Suprapubic skin (tissue), 4 donors: ENCODE data around the gene NME7. TPM values are rescaled to one million over a fixed set of nuclear protein-coding genes. Genes with fewer than 3 reads are reported as not detected.
"Not testable (repeated sequence)": the region's sequence is repeated elsewhere in the genome, so short reads cannot be mapped to it uniquely, and the experiment has no call there.

ENCODE experiments used
- DNase-seq, 2 donors: peaks; one replicate each; pipeline ENCODE4 v3.0.0-alpha.2; 2019; ENCODE audit warnings: low spot score in 2 of 2
- H3K27ac ChIP-seq: fragments of 200-600 bp; sonication (generic); one replicate; pipeline ENCODE4 v1.5.1; 2019
- H3K27me3 ChIP-seq: fragments of 200-600 bp; sonication (generic); one replicate; pipeline ENCODE4 v1.5.1; 2019
- H3K36me3 ChIP-seq: fragments of 200-600 bp; sonication (generic); one replicate; pipeline ENCODE4 v1.5.1; 2019
- H3K4me1 ChIP-seq: fragments of 200-600 bp; sonication (generic); one replicate; pipeline ENCODE4 v1.5.1; 2019
- H3K4me3 ChIP-seq: fragments of 200-600 bp; sonication (generic); one replicate; pipeline ENCODE4 v1.5.1; 2019; ENCODE audit warnings: mild to moderate bottlenecking
- H3K9me3 ChIP-seq: fragments of 200-600 bp; sonication (generic); one replicate; pipeline ENCODE4 v1.5.1; 2019
- EP300 ChIP-seq: sonication (generic); formaldehyde crosslinking; IDR thresholded peaks from one replicate; pipeline ENCODE4 v1.6.1; 2017; ENCODE audit warnings: antibody characterized with exemption
- POLR2A ChIP-seq, 2 donors: fragments of 450-650 bp; IDR thresholded peaks; one replicate each; pipeline ENCODE4 v1.6.1; 2017; ENCODE audit warnings: antibody characterized with exemption in 2 of 2, mild to moderate bottlenecking in 2 of 2, moderate library complexity in 2 of 2
- POLR2AphosphoS5 ChIP-seq, 3 donors: sonication (generic); formaldehyde crosslinking; IDR thresholded peaks; one replicate each; pipeline ENCODE4 v1.6.1; 2017; ENCODE audit warnings: antibody characterized with exemption in 3 of 3
- WGBS: methylation state at CpG from one replicate; pipeline ENCODE4 v1.1.5; 2018; 5-methylcytosine and 5-hydroxymethylcytosine counted together
- total RNA-seq, 4 donors: library from RNA; depleted of rRNA; stranded (reverse); fragments of >200 nt; gene quantifications; one replicate each; pipeline ENCODE4 v1.1.0, GENCODE V29; 2016
- TF ChIP-seq, protein P1 (sequence below), 2 donors: fragments of 200-600 bp in 1 of 2; fragments of 450-650 bp in 1 of 2; sonication (generic) in 1 of 2; IDR thresholded peaks; one replicate each; pipeline ENCODE4 v1.5.1; 2016 to 2019; ENCODE audit warnings: antibody characterized with exemption in 2 of 2, mild to moderate bottlenecking in 1 of 2, moderate library complexity in 1 of 2

Gene NME7
- total RNA-seq, 4 donors from 2014 or later, result 9.5 to 13.9 (median 11.7) TPM

DNA sequence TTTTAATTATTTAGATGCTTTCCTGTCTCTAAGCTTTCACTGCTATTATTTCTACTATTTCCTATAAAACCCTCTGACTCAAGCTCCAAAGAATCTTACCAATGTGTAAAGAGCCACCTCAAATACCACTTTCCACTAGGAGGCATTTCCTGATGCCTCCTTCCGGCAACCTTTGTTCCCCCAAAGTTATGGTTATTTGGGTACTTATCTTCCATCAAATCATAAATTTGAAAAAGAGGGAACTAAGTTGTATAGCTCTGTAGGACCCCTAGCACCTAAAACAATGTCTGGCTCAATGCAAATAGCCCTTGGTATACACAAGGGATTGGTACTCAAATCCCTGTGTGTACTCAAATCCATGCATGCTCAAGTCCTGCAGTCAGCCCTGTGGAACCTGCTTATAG, 79.6 kb downstream of the NME7 start:
- 97% methylated on average over 1 of the region's 1 CpG for WGBS
- no peak overlapping the region for H3K27ac ChIP-seq

DNA sequence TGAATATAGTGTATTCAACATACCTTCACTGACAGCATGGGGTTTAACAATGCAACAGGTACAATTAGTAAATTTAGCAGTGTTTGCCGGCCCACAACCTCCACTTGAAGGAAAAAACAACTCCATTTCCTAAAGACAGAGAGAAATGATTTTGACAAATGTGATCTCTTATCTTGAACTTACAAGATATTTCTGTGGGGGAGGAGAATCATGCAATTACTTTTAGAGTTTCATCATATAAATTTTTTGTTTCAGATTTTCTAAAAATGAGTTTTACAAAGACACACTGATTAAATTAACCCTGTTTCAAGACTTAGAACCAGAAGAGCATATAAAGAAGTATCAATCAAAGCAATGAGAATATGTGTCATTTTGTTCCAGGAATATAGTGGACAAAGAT, 80.3 kb downstream of the NME7 start:
- WGBS, result 87% methylated on average over 1 of the region's 1 CpG
- DNase-seq, result no peak
- no peaks in the 10 kb centered on the region for H3K27me3 ChIP-seq
- H3K27ac ChIP-seq, result no peak overlapping the region
- H3K4me3 ChIP-seq, result no peak overlapping the region
- H3K36me3 ChIP-seq, result no peaks in the 10 kb centered on the region
- H3K4me1 ChIP-seq, result no peaks in the 10 kb centered on the region
- no peaks in the 10 kb centered on the region for H3K9me3 ChIP-seq
- TF ChIP-seq POLR2A (IDR thresholded peaks at IDR 0.05) (no peak), POLR2AphosphoS5 (IDR thresholded peaks at IDR 0.05) (no peak)

More for the DNA sequence above, 79.6 kb downstream of the NME7 start:
- DNase-seq, result no peak
- H3K4me3 ChIP-seq, result no peak overlapping the region
- no peaks in the 10 kb centered on the region for H3K27me3 ChIP-seq
- H3K4me1 ChIP-seq, result no peaks in the 10 kb centered on the region
- no peak for TF ChIP-seq POLR2AphosphoS5 (IDR thresholded peaks at IDR 0.05)
- TF ChIP-seq, protein P1, sequence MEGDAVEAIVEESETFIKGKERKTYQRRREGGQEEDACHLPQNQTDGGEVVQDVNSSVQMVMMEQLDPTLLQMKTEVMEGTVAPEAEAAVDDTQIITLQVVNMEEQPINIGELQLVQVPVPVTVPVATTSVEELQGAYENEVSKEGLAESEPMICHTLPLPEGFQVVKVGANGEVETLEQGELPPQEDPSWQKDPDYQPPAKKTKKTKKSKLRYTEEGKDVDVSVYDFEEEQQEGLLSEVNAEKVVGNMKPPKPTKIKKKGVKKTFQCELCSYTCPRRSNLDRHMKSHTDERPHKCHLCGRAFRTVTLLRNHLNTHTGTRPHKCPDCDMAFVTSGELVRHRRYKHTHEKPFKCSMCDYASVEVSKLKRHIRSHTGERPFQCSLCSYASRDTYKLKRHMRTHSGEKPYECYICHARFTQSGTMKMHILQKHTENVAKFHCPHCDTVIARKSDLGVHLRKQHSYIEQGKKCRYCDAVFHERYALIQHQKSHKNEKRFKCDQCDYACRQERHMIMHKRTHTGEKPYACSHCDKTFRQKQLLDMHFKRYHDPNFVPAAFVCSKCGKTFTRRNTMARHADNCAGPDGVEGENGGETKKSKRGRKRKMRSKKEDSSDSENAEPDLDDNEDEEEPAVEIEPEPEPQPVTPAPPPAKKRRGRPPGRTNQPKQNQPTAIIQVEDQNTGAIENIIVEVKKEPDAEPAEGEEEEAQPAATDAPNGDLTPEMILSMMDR (IDR thresholded peaks at IDR 0.05), result no peak
- TF ChIP-seq EP300, result no peak
- TF ChIP-seq POLR2A (IDR thresholded peaks at IDR 0.05), result no peak
- H3K36me3 ChIP-seq, result no peaks in the 10 kb centered on the region
- H3K9me3 ChIP-seq, result no peaks in the 10 kb centered on the region

DNA sequence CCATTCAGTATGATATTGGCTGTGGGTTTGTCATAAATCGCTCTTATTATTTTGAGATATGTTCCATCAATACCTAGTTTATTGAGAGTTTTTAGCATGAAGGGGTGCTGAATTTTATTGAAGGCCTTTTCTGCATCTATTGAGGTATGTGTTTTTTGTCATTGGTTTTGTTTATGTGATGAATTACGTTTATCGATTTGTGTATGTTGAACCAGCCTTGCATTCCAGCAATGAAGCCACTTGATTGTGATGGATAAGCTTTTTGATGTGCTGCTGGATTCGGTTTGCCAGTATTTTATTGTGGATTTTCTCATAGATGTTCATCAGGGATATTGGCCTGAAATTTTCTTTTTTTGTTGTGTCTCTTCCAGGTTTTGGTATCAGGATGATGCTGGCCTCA, 86.0 kb downstream of the NME7 start:
- H3K4me1 ChIP-seq, H3K27ac ChIP-seq, H3K36me3 ChIP-seq, H3K4me3 ChIP-seq, H3K9me3 ChIP-seq, DNase-seq, H3K27me3 ChIP-seq: not testable (repeated sequence)
- WGBS, result over 99% methylated on average over 4 of the region's 4 CpGs

GRCh38 chr1:169271098-169271497, 96.5 kb downstream of the NME7 start:
- TF ChIP-seq POLR2A (IDR thresholded peaks at IDR 0.05) (no peak), POLR2AphosphoS5 (IDR thresholded peaks at IDR 0.05) (no peak), EP300 (no peak)
- TF ChIP-seq, protein P1 (IDR thresholded peaks at IDR 0.05), result no peak
- Histone ChIP-seq H3K9me3 (no peaks in the 10 kb centered on the region), H3K4me3 (no peak overlapping the region), H3K36me3 (no peaks in the 10 kb centered on the region), H3K27ac (no peak overlapping the region), H3K4me1 (peaks cover 6% of the 10 kb centered on the region), H3K27me3 (no peaks in the 10 kb centered on the region)
- 79% methylated on average over 2 of the region's 2 CpGs for WGBS
- no peak for DNase-seq

DNA sequence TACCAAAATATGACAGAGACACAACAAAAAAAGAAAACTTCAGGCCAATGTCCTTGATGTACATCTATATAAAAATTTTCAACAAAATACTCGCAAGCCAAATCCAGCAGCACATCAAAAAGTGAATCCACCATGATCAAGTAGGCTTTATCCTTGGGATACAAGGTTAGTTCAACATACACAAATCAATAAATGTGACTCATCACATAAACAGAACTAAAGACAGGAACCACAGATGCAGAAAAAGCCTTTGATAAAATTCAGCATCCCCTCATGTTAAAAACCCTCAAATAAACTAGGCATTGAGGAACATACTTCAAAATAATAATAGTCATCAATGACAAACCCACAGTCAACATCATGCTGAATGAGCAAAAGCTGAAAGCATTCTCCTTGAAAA, 101.5 kb downstream of the NME7 start:
- no peaks in the 10 kb centered on the region for H3K9me3 ChIP-seq
- DNase-seq, result no peak
- 100% methylated on average over 1 of the region's 1 CpG for WGBS
- H3K4me3 ChIP-seq, result no peak overlapping the region
- H3K27ac ChIP-seq, result no peak overlapping the region
- H3K27me3 ChIP-seq, result no peaks in the 10 kb centered on the region
- no peaks in the 10 kb centered on the region for H3K36me3 ChIP-seq
- H3K4me1 ChIP-seq, result peaks cover 4% of the 10 kb centered on the region
- TF ChIP-seq, protein P1 (IDR thresholded peaks at IDR 0.05), result no peak
- TF ChIP-seq EP300 (no peak), POLR2AphosphoS5 (IDR thresholded peaks at IDR 0.05) (no peak), POLR2A (IDR thresholded peaks at IDR 0.05) (no peak)

- no peak for DNase-seq
- no peak overlapping the region for H3K27ac ChIP-seq
- no peaks in the 10 kb centered on the region for H3K27me3 ChIP-seq
- TF ChIP-seq EP300 (no peak), POLR2AphosphoS5 (IDR thresholded peaks at IDR 0.05) (no peak), POLR2A (IDR thresholded peaks at IDR 0.05) (no peak)
- TF ChIP-seq, protein P1 (IDR thresholded peaks at IDR 0.05), result no peak
- H3K36me3 ChIP-seq, result no peaks in the 10 kb centered on the region
- no peak overlapping the region for H3K4me3 ChIP-seq
- no peaks in the 10 kb centered on the region for H3K9me3 ChIP-seq
- no peaks in the 10 kb centered on the region for H3K4me1 ChIP-seq
These were observed 104.5 kb downstream of the NME7 start for GRCh38 chr1:169263059-169263458.
